HG03196 (cell line): ENCODE results near the gene EPHA6.

Experiments
- ATAC-seq: cut with Tn5 transposase; IDR thresholded peaks from one replicate; pipeline ENCODE4 v1.9.1; 2021; ENCODE audit not compliant: unreplicated experiment

EPHA6 gene

GRCh38 chr3:97765336-97765735, 950.9 kb downstream of the EPHA6 start:
- no peak for ATAC-seq

DNA sequence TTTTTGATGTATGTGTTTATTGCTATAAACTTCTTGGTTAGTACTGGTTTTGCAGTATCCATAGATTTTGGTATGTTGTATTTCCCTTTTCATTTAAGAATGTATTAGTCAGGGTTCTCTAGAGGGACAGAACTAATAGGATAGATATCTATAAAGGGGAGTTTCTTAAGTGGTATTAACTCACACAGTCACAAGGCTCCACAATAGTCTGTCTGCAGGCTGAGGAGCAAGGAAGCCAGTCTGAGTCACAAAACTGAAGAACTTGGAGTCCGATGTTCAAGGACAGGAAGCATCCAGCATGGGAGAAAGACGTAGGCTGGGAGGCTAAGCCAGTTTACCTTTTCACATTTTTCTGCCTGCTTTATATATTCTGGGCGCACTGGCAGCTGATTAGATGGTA, 958.5 kb downstream of the EPHA6 start:
- ATAC-seq = no peak

- no peak for ATAC-seq
Observed at GRCh38 chr3:97778152-97778551, 963.8 kb downstream of the EPHA6 start.

- peak; percentile 70 for ATAC-seq
Observed at GRCh38 chr3:97793420-97794019, 979.1 kb downstream of the EPHA6 start.

- no peak for ATAC-seq
Observed at GRCh38 chr3:97795951-97796350, 981.6 kb downstream of the EPHA6 start.
